NCI-H2029 treated with DMSO at 0.1 percent for 48 hours (cell line): ENCODE data around the gene DEFB124.
"Not testable (repeated sequence)": the region's sequence is repeated elsewhere in the genome, so short reads cannot be mapped to it uniquely, and the experiment has no call there.

ENCODE experiments used
- DNase-seq: peaks from one replicate; lab custom pipeline; 2025; lab: John Stamatoyannopoulos, UW

The DEFB124 gene

DNA sequence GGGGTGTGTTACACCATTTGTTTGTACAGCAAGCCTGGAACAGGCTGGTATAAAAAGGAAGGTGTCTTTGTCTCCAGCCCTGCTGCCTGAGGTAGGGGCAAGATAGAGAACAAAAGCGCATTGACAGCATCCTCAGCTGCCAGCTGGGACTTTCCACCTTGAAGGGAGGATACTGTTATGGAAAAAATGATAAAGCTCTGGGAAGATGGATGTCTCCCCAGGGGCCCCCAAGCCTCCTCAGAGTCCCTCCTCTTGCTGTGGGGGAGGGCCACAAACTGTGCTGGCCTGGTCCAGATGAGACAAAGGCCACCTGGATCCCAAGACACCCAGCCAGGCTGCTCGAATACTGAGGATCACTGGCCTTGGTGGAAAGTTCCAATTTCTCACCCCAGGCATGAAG is 13.2 kb upstream of the DEFB124 start:
- no peak for DNase-seq

DNA sequence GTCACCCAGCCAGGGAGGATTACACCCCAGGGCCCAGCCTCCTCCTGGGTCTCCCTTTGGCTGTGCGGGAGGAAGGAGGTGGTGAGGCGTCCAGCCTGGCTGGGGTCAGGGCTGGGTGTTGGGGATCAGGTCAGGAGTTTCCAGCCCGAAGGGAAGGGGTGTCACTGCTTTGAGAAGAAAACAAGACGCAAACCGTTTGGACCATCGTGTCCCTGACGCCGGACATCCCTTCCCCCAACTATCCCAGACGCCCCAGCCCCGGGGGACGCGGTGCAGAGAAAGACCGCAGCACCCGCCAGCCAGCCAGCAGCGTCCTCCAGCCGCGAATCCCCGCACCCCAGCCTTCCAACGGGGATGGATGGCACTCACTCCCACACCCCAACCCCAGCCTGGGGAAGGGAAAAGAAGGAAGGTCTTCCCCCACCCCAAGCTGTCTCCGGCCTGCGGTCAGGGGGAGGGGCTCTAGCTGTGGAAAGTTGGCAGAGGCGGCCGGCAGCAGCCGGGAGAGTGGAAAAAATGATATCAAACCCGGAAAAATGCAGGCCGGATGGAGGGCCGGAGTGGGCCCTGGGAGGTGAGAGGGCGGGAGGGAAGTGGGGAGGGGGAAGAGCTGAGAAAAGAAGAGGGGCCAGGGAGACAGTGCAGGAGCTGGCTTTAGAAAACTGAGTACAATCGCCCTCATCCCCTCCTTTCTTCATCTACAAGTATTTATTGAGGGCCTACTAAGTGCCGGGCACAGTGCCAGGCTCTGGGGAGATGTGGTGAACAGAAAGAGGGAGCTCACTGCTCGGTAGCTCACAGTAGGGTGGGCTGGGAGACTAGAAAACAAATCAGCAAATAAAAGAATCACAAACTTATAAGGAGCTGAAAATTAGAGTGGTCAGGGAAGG is 10.8 kb upstream of the DEFB124 start:
- DNase-seq: no peak

DNA sequence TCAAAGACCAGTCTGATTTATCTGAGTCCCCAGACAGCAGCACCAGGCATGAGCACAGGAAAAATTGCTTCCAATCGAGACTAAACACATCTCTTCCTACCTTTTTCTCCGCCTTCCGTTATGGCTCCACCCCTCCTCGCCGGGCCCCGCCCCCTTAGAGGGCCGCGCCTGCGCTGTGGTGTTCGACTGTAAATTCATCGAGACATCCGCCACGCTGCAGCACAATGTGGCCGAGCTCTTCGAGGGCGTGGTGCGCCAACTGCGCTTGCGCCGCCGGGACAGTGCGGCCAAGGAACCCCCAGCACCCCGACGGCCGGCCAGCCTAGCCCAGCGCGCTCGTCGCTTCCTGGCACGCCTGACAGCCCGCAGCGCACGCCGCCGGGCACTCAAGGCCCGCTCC is 9.1 kb upstream of the DEFB124 start:
- DNase-seq: no peak

- DNase-seq: no peak
Measured at GRCh38 chr20:31476643-31477215, 1.8 kb upstream of the DEFB124 start.

- no peak for DNase-seq
Measured at GRCh38 chr20:31476294-31476585, 1.3 kb upstream of the DEFB124 start.

- no peak for DNase-seq
Measured at GRCh38 chr20:31475472-31476293, 756 bp upstream of the DEFB124 start.

DNA sequence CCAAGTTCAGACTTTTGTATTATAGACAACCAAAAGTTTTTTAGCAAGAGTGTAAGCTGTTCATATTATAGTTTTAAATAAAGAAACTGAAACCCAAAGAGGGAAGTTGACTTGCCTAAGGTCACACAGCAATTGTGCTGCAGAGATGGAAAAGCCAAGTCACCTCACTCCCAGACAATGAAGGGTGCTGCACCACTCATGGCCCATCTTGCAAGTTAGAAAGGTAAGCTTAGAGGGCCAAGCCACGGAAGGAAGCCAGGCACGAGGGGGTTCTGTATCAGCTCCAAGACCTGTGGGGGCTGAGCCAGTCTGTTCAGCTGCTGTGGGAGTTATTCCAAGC is 860 bp downstream of the DEFB124 start:
- no peak for DNase-seq

DNA sequence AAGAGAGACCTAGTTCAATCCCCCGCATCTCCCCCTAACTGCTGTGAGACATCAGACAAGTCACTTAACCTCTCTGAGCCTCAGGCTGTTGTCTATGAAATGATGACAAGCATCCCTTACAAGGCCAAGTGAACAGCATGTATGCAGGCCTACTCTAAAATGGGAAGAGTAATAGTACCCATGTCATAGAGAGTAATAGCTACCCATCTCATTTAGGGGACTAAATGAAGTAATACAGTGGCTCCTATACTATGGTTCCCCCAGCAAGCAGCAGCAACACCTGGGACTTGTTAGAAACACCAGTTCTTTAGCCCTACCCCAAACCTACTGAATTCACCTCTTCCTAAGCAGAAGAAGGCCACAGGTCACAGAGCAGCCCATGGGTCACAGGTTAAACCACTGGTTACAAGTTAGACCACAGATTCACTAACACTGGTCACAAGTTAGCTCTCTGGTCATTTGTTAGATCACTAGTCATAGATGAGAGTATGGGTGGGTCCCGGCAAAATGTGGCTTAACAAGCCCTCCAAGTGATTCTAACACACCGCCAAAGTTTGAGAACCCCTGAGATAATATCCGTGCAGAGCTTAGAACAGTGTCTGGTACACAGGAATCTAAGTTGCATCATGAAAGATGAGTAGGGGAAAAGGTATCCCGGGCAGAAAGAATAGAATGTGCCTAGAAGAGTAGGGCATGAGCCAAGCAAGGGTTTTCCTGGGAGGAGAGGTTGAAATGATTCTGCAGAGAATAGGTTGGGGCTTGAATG is 1.4 kb downstream of the DEFB124 start:
- DNase-seq: no peak

DNA sequence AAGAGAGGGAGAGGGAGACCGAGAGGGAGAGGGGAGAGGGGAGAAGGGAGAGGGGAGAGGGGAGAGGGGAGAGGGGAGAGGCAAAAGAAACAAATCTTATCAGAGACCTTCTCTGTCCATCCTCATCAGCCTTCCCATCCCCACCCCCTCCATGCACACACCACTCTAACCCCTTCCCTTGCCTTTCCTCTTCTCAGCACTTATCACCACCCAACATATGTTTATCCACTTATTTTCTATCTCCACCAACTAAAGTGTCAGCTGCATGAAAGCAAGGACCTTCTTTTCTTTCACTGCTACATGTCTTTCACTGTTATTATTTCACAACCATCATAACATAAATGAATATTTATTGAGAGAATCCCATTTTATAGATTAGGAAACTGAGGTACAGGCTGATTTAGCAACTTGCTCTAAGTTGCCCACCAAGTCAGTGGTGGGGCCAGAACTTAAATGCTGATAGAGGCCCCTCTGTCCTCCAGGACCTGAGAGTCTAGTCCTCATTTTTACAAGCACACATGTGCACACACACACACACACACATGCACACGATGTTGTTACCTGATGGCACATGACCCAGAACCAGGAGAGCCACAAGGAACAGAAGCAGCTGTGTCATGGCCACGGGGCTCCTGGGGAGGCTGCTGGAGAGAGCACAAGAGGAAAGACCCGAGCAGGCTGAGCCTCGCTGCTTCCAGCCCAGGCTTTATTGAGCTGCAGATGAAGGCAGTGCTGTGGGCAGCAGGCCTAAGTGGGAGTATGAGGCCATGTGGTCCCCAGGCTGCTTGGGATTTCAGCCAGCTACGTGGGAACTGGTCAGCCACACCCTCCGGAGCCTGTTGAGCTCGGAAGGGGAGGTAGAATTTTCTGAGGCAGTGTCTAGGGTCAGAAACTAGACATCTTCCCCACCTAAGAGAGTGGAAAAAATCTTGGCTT is 2.3 kb downstream of the DEFB124 start:
- DNase-seq: no peak

- not testable (repeated sequence) for DNase-seq
Measured at GRCh38 chr20:31470946-31471345, 4.0 kb downstream of the DEFB124 start.

- DNase-seq: no peak
Measured at GRCh38 chr20:31454361-31454760, 20.6 kb downstream of the DEFB124 start.

GRCh38 chr20:31452575-31452974 is 22.4 kb downstream of the DEFB124 start:
- DNase-seq: no peak

GRCh38 chr20:31449511-31450414 is 25.2 kb downstream of the DEFB124 start:
- no peak for DNase-seq

GRCh38 chr20:31446084-31446819 is 28.7 kb downstream of the DEFB124 start:
- no peak for DNase-seq

DNA sequence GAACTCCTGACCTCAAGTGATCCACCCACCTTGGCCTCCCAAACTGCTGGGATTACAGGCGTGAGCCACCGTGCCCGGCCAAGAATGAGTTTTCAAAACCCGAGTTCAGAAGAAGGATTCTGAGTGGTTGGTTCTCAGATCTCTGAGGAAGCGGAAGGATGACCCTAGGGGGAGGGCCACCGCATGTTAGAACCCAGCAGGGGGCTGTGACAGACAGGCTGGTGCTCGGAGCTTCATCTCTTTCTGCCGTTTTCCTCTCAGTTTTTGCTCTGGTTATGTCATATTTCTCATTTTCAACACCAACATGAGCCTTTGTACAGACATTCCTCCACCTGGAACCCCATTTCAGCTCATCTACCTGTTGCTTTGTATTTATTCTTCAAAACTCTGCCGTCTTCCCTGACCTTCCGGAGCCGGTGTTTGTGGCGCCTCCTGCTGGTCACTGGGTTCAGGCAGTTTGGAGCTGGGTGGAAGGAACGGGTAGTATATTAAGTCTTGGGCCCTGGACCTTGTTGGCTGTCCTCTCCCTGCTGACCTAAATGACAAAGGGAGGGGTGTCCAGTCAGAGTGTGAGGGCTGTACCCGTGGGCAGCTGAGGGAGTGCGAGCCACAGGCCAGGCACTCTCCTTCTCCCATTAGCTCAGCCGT is 34.8 kb downstream of the DEFB124 start, which contains the start of gene DEFB123:
TSS of gene DEFB123 (plus strand) at position 621 of the 648 bp plus-strand sequence. CDS start 67 bp downstream, outside the sequence.
- no peak for DNase-seq

DNA sequence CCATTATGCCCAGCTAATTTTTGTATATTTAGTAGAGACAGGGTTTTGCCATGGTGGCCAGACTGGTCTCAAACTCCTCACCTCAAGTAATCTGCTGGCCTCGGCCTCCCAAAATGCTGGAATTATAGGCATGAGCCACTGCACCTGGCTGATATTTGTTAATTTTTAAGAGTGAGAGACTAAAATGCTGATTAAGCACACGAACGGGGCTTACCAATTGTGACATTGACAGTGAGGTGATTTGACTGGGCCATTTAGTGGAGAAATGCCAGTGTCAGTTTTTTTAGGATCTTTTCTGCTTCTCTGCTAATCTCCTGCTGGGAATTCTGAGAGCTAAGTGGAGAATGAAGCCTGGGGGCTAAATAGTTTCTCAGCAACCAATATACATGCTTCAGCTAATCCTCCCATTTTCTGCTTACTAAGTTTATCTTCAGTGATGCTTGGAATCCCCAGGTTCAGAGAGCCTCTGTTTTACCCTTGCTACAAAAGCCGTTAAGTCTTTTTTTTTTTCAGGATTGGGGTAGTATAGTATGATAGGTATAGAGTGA is 44.3 kb downstream of the DEFB124 start:
- DNase-seq: no peak

DNA sequence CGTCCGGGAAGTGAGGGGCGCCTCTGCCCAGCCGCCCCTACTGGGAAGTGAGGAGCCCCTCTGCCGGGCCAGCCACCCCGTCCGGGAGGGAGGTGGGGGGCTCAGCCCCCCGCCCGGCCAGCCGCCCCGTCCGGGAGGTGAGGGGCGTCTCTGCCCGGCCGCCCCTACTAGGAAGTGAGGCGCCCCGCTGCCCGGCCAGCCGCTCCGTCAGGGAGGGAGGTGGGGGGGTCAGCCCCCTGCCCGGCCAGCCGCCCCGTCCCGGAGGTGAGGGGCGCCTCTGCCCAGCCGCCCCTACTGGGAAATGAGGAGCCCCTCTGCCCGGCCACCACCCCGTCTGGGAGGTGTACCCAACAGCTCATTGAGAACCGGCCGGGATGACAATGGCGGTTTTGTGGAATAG is 47.4 kb downstream of the DEFB124 start:
- not testable (repeated sequence) for DNase-seq

GRCh38 chr20:31426891-31427551 is 47.9 kb downstream of the DEFB124 start:
- not testable (repeated sequence) for DNase-seq
